ENCODE results near the gene SCYGR8.
A peak's percentile ranks its signal among the peaks of the same experiment; 100 is the strongest.
"Not testable (repeated sequence)": the region's sequence is repeated elsewhere in the genome, so short reads cannot be mapped to it uniquely, and the experiment has no call there.

DNA sequence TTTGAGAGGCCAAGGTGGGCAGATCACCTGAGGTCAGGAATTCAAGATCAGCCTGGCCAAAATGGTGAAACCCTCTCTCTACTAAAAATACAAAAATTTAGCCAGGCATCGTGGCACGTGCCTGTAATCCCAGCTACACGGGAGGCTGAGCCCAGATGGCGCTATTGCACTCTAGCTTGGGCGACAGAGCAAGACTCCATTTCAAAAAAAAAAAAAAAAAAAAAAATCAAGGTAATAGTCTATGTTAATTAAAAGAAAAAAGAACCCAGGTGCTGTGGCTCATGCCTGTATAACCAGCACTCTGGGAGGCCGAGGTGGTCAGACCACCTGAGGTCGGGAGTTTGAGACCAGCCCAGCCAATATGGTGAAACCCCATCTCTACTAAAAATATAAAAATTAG lies 5.0 kb upstream of the SCYGR8 start:
- TF ChIP-seq, protein P1, sequence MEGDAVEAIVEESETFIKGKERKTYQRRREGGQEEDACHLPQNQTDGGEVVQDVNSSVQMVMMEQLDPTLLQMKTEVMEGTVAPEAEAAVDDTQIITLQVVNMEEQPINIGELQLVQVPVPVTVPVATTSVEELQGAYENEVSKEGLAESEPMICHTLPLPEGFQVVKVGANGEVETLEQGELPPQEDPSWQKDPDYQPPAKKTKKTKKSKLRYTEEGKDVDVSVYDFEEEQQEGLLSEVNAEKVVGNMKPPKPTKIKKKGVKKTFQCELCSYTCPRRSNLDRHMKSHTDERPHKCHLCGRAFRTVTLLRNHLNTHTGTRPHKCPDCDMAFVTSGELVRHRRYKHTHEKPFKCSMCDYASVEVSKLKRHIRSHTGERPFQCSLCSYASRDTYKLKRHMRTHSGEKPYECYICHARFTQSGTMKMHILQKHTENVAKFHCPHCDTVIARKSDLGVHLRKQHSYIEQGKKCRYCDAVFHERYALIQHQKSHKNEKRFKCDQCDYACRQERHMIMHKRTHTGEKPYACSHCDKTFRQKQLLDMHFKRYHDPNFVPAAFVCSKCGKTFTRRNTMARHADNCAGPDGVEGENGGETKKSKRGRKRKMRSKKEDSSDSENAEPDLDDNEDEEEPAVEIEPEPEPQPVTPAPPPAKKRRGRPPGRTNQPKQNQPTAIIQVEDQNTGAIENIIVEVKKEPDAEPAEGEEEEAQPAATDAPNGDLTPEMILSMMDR (conservative IDR thresholded peaks at IDR 0.05; ENCODE audit: low read length): peak; percentile 37; the same call in 1 of the 2 replicates
- TF ChIP-seq EZH2phosphoT487 (IDR thresholded peaks at IDR 0.05; ENCODE audit: borderline replicate concordance, low read depth, low read length): not testable (repeated sequence)

Data from OCI-LY7 (cell line).